Measurements from ENCODE around the gene NOL4.

DNA sequence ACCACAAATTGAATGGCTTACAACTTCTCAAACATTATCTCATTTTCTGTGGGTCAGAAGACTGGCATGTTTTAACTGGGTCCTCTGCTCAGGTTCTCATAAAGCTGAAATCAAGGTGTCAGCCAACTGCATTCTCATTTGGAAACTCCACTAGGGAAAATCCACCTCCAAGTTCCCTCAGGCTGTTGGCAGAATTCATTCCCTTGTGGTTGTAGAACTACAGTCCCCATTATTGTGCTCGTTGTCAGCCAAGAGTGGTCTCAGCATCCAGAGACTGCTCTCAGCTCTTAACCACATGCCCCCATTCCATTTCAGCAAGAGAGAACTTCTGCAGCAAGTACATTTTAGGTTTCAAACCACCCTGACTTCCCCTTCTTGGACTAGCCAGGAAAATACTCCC, 12.2 kb downstream of the NOL4 start:
- TF ChIP-seq, protein P1, sequence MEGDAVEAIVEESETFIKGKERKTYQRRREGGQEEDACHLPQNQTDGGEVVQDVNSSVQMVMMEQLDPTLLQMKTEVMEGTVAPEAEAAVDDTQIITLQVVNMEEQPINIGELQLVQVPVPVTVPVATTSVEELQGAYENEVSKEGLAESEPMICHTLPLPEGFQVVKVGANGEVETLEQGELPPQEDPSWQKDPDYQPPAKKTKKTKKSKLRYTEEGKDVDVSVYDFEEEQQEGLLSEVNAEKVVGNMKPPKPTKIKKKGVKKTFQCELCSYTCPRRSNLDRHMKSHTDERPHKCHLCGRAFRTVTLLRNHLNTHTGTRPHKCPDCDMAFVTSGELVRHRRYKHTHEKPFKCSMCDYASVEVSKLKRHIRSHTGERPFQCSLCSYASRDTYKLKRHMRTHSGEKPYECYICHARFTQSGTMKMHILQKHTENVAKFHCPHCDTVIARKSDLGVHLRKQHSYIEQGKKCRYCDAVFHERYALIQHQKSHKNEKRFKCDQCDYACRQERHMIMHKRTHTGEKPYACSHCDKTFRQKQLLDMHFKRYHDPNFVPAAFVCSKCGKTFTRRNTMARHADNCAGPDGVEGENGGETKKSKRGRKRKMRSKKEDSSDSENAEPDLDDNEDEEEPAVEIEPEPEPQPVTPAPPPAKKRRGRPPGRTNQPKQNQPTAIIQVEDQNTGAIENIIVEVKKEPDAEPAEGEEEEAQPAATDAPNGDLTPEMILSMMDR (IDR thresholded peaks at IDR 0.05), result no peak
- no peak for TF ChIP-seq POLR2A (IDR thresholded peaks at IDR 0.05)

All from vagina (tissue), 2 donors.